Caki2 (cell line): ENCODE measurements around the gene GPR158. TPM values are rescaled to one million over a fixed set of nuclear protein-coding genes. Genes with fewer than 3 reads are reported as not detected.

ENCODE experiments used
- DNase-seq: peaks from one replicate; pipeline ENCODE4 v3.0.0-alpha.2; 2015; ENCODE audit warnings: low read depth
- in situ Hi-C: cut with HindIII; loops from 2 replicates; pipeline ENCODE4 v1.10.0; 2016; ENCODE audit warnings: low sequenced_read_pairs, low pct_unique_long_range_greater_than_20kb, mixed read lengths
- total RNA-seq: library from RNA; depleted of rRNA; stranded (reverse); fragments of >200 nt; shearing (Covaris generic); gene quantifications from 2 replicates; pipeline ENCODE4 v1.2.3, GENCODE V29; 2014; ENCODE audit warnings: low replicate concordance

GPR158 gene
- total RNA-seq, 1 experiment from 2014 or later, result not detected

DNA sequence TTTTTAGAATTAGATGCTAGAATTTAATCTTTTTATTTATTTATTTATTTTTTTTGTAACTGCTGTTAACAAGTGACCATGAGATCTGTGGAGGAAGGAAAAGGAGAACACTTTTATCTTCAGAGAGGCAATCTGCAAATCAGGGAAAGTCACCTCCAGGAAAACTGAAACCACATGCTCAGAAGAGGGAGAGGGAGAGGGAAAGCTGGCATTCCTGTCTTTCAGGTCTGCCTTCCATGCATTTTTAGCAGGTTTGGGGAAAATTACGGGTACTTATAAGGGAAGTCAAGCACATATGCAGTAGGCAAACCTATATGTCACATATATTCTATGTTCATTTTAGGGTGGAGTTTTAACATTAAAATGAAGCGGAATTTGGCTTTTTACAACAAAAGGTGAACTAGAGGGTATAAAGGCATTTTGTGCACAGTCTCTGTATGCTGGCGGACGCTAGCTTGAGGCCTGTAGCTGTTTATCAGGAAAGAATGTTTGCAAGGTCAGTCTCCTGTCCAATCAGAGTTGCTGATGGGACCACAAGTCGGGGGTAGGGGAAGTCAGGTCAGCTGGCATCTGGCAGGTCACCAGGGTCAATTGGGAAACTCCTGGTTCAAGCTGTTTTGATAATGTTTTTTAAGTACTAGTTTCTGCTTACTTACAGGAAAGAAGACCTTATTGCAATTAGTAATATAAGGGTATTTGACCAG, 333.5 kb downstream of the GPR158 start:
- DNase-seq, result no peak
- in situ Hi-C loops, result no loop called here

DNA sequence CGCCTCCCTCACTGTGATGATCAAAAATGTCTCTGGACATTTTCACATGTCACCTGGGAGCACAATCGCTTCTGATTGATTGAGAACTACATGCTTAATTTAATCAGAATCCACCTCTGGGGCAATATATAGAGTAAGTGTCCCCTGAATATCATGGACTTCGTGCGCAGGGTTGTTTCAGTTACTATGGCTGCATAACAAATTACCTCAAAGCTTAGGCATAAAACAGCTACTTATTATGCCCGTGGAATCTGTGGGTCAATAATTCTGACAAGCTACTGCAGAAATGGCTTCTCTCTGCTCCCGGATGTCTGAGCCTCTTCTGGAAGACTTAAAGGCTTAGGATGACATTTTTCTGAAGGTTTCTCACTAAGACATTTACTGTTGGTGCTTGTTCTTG, 334.4 kb downstream of the GPR158 start:
- DNase-seq, result no peak
- in situ Hi-C loops, result no loop called here

DNA sequence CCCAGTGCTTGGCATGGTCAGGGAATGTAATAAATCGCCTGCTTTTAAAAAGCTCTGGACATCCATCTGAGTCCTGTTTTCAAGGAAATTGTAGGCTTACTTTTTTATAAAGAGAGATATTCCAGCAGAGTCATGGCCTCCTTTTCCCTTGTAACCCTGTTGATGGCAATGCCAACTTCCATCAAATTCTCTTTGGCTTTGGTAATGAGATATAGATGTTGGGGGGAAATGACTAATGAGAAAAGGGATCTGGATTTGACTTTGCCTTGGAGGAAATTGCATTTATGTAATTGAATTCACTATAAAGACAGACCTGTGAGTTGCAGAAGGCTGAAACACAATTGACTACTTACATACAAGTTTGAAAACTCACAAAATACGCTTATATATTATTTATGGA, 347.5 kb downstream of the GPR158 start:
- no peak for DNase-seq
- in situ Hi-C loops, result no loop called here

DNA sequence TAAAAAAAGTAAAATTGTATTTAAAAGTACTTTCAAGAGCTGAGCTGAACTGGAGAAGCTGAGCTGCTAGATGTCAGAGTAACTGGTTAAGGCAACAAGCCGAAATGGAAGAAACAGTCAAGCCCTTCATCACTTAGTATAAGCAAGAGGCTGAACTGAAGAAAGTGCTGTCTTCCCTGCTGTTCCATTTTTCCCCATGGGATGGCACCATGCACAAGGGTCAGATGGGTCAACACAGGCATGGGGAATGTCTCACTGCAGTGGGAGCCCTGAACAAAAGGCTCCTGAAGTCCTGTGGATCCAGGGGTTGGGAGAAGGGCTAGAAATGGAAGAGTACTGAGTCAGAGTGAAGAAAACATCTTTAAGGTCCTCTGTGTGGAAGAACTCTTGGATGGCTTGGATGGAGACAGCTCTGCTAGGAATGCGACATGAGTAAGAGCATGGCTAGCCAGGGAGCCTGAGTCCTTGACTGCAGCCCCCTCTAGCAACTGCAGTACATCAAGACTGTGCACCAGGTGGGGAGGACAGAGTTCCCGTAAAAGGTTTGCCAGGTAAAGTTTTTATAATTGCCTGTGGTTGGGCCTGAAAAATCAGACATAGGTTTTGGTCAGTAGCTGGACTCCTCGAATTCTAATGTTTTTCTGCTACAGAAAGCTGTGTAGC, 348.3 kb downstream of the GPR158 start:
- DNase-seq, result no peak
- in situ Hi-C loops, result no loop called here

DNA sequence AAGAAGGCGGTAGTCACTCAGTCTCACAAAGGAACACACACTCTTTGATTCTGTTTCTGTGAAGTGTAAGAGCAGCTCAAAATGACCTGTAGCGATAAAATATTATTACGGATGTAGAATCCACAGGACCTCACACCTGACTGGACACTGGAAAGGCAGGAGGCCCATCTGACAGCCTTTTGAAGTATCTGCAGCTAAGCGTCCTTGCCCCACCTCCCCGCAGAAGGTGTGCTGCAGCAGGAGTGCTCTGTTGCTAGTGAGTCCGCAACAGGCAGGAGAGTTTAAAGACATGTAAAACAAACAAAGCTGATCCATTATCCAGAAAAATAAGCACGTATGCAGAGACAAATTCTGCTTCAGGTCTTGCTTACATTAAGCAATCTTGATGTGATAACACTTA, 355.5 kb downstream of the GPR158 start:
- no peak for DNase-seq
- in situ Hi-C loops, result no loop called here

DNA sequence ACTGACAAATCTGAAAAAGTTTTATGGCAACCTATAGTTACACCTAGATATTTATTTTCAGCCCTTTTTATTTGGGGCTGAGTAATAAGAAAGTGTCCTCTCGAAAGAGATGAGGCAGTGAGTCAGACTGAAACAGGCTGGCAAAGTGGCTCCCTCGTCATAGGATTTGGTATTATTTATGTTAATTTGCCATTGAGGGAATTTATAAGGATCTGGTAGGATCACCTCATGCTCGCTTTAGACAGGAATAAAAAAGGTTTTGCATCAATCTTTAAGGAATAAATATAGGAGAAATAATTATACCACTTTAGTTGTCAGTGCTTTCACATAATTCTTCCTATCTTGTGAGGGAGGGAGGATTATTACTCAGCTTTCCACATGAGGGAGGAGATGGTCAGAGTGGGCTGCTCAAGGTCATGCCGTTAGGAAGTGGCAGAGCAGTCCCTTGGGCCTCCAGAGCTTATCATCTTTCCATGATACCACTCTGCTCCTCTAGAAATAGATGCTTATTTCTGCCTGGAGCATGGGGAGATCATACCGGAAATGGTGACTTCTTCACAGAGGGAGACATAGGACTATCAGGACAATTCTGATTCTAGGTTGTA, 356.8 kb downstream of the GPR158 start:
- no peak for DNase-seq
- in situ Hi-C loops, result no loop called here

DNA sequence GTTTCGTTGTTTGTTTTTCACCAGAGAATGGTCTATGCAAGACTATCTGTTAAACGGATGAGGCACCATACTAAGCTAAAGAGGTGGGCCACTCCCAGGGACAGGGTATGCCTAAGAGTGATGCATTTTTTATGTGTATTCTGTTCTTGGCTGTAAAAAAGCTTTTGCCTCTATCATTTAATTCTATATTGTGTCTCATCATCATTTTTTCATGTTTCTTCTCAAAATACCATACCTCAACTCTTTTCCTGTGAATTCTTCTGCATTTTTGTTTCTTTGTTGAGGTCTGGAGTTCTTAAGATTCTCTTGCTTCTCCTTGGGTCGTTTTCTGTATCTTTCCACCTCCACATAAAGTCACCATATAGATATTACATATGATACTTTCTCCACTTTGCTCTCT, 357.4 kb downstream of the GPR158 start:
- DNase-seq, result no peak

DNA sequence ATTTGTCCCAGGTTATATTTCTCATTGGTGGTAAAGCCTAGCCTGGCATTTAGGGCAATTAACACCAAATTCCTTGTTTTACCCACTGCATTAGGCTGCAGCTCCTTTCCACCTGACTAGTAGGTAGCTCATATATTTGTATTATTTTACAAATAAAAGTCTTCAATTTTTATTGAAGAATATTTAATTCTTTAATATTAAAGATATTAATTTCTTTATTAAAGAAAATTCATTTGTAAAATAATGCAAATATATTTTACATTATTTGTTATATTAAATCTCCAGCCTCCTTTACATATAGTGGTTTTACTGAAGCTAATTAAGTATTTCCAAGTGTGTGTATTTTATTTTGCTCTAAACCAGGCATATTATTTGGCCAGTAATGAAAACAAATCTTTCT, 361.2 kb downstream of the GPR158 start:
- in situ Hi-C loops, result no loop called here
- DNase-seq, result no peak

More for the DNA sequence above, 357.4 kb downstream of the GPR158 start:
- in situ Hi-C loops, result no loop called here

DNA sequence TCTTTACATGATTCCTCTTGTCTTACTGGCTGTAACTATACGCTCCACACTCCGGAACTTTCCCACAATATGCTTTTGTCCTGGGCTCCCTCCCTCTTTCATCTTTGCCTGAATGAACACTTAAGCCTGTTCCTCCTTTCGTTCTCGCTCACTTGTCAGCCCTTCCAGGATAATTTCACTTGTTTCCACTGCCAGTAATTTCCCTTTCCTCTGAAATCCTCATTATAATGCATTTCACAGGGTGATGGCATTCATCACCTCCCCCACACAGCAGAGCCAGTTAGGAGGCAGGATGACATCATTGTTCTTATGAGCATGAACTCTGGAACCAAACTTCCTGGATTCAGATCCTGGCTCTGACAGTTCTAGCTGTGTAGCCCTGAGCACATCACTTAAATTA, 372.6 kb downstream of the GPR158 start:
- DNase-seq, result no peak
- in situ Hi-C loops, result no loop called here

DNA sequence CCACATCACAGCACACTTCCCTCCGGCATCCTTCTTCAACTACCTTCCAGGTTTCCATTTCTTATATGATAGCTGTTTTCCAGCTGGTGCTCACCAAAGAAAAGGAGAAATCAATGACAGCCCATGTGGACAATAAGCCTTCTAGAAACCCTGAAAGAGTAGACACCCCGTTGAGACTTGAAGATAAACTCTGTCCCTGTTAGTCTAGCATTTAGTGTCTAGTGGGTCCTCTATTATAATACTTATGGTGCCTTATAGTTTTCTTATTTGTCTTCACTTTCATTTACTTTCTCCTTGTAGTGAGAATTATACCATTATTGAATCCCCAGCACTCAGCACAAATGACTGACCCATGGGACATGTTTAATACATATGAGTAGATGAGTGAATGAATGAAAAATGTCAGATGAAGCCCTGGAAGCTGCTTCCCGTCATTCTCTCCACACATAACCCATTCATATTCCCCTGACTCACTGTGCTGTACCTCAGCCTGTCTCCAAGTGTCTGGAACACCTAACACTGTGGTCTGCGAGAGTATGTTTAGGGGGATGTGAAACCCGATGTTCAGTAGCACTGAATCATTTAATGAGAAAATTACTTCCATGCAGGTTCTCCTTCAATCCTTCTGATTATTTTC, 377.6 kb downstream of the GPR158 start:
- DNase-seq, result no peak
- in situ Hi-C loops, result no loop called here

DNA sequence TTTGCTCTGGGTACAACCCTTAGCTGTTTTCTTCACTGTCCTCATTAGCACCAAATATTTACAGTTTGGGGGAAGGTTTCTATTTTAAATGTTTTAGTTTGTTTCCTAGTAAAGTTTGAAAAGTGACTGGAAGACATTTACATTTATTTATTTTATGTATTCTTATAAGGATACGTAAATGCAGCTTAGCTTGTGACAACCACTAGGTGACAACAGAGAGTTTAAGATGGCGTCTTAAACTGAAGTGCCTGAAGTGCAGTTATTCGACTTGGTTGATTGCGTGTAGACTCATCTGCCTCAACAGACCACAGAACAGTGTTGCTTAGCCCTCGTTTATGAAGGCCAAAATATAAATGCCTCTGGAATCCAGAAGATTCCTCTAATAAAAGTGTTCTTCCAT, 381.1 kb downstream of the GPR158 start:
- no peak for DNase-seq
- in situ Hi-C loops, result no loop called here

DNA sequence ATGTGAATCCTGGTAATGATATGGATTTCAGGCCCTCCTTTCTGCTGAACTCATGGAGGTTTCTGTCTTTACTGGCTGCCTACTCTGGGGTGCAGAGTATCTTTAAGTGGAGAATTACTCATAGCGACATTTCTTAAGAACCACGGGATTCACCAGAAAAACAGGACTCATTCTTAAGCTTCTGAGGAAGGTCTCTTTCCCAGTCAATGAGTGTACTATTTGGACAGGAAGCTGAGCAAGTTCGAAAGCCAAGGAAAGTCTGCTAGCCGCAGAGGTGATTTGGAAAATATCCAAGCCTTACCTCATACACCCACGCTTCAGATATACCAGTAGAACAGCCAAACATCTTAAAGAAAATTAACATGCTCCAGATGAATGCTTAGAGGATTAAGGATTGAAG, 381.7 kb downstream of the GPR158 start:
- in situ Hi-C loops, result no loop called here
- DNase-seq, result no peak

DNA sequence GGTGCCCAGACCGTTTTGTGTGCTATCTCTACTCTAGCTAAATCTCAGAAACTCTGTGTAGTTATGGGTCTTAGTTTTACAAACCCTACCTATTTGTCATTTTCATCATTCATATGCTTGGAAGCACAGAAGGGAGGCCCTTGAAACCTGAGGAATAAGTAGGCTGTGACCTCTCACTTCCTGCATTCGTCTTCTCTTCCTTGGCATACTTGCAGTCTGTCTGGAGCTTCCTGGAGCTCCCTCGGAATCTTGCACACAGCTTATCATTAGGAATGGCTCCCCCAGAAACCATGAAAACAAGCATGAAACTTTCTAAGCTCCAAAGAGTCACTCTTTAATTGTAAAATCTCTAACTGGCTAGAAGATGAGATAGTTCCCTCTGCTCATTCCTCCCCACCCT, 382.3 kb downstream of the GPR158 start:
- no peak for DNase-seq
- in situ Hi-C loops, result no loop called here

DNA sequence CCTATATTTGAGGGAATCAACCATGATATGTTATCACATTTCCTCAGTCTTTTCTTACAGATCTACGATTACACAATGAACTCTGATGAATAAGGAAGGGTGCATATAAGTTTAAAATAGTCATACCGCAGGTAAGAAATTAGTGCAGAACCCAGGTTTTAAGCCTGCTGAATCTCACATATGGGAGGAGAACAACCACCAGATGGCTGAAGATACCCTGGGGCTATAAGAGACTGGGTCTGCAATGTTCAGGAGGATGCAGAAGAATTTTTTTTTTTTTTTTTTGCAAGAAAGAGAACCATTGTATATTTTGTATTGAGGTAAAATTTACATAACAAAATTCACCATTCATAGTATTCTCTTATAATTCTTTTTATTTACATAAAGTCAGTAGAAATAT, 387.0 kb downstream of the GPR158 start:
- in situ Hi-C loops, result no loop called here
- DNase-seq, result no peak

DNA sequence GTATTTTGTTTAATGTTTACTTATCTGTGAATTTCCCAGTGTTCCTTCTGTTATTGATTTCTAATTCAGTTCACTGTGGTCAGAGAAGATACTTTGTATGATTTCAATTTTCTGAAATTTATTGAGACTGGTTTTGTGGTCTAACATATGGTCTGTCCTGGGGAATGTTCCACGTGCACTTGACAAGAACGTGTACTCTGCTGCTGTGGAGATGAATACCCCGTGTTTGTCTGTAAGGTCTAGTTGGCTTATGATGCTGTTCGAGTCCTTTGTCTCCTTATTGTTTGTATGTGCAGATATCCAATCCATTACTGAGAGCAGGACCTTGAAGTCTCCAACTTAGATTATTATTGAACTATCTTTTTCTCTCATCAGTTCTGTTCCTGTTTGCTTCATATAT, 387.7 kb downstream of the GPR158 start:
- in situ Hi-C loops, result no loop called here

DNA sequence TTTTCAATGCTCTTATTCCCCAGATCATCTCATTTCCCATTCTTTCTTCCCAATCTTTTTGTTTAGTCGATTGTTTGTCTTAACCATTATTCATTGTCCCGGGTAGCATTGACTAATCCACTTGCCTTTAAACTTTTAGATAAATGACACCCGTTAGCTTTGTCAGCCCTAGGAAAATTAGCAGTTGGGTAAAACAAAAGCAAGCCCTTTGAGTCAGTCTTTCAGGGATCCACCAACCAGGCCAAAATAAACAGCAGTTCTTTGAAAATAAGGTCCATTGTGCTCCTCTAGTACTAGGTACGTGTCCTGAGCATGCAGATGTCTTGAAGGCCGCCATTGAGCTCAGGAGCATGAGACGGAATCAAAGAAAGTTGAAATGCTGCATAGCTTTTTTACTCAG, 389.6 kb downstream of the GPR158 start:
- DNase-seq, result no peak
- in situ Hi-C loops, result no loop called here

More for the DNA sequence above, 387.7 kb downstream of the GPR158 start:
- DNase-seq, result no peak

DNA sequence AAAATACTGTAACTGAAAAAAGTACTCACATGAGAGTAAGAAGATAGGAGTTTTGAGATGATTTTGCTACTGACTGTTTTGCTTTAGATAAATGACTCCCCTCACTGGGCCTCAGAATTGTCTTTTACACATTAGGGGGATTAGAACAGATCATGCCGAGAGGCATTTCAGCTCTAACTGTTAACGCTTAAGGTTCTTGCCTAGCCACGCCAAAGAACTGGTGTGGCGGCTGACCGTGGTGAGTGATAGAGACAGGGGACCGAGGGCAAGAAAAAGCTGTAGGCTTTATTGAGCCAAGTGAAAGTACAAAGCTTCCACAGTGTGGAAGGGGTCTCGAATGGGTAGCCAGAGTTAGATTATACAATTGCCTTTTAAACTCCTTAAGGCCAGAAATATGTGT, 390.8 kb downstream of the GPR158 start:
- no peak for DNase-seq
- in situ Hi-C loops, result no loop called here

DNA sequence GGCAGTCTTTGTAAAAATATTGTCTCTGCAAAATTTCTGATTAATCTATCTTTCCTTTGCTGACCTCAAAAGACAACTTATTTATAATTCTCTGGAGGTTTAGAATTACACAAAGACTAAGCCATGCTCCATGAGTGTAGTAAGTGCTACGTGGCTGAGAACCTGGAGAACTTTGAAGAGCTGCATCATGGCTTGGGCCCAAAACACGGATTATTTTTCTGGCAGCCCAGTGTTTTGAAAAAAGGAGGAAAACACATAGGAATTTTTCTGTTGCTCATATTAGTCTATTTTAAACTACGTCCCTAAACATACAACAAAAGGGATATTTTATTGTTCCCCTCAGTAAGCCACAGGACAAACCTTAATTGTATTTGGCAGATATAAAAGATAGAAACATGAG, 398.5 kb downstream of the GPR158 start:
- DNase-seq, result no peak
- in situ Hi-C loops, result no loop called here

DNA sequence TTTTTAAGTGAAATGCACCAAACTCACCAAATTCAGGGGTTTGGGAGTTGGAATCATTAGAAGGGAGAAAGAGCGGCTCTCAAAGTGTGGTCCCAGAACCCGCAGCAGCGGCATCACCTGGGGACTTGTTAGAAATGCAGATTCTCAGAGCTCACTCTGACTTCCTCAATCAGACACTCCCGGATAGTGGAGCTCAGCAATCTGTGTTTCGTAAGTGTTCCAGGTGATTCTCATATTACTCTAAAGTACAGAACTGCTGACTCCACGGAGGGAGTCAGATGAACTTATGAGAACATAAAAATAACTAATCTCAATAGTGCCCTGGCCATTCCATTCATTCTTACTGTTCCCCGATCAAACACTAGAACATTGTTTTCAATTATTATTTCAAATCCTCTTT, 400.5 kb downstream of the GPR158 start:
- DNase-seq, result no peak
- in situ Hi-C loops, result no loop called here
